Measurements from ENCODE around the gene TPP1. TPM values are rescaled to one million over a fixed set of nuclear protein-coding genes. Genes with fewer than 3 reads are reported as not detected.

Gene TPP1
- total RNA-seq, 4 donors from 2014 or later = 13.9 to 43.4 (median 19.6) TPM

DNA sequence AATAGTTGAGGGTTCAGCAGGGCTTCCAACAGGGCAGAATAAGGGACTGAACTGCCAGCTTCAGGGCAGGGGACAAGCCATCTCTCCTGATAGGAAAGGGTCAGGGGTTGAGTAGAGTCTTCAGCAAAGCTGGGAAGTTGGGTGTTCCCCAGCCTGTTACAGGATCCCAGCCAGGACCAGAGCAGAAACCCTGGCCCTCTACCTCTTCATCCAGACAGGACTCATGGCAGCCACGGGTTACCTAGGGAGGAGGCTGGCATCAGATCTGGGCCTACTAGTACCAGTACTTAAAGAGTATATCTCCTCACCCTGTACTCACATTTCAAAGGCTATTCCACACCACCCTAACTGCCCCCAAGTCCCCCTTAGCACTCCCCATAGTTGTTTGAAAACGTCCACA is 4.8 kb downstream of the TPP1 start:
- Histone ChIP-seq H3K9me3 (no peaks in the 10 kb centered on the region), H3K36me3 (peaks cover 0 to 38% of the 10 kb centered on the region in 2 donors), H3K4me1 (peaks cover 18 to 25% of the 10 kb centered on the region in 2 donors), H3K4me3 (no peak overlapping the region), H3K27me3 (no peaks in the 10 kb centered on the region), H3K27ac (no peak overlapping the region)
- DNase-seq (no peak), ATAC-seq (no peak)
- intact Hi-C loops (cut with DNase I; ENCODE audit: low total_unique reads) (loop anchor here (5.0 to 10.0 kb wide), 2 partner anchors 82 to 960 kb away; no protein-coding TSS in a partner anchor), in situ Hi-C loops (cut with MboI; ENCODE audit: low sequenced_read_pairs in 4 of 4) (loop anchor here in 1 of 4 donors (10.0 kb wide), 1 partner anchor 380 kb away; the partner anchor contains the start of genes CNGA4 and FHIP1B)
- TF ChIP-seq POLR2A (IDR thresholded peaks at IDR 0.05) = no peak

DNA sequence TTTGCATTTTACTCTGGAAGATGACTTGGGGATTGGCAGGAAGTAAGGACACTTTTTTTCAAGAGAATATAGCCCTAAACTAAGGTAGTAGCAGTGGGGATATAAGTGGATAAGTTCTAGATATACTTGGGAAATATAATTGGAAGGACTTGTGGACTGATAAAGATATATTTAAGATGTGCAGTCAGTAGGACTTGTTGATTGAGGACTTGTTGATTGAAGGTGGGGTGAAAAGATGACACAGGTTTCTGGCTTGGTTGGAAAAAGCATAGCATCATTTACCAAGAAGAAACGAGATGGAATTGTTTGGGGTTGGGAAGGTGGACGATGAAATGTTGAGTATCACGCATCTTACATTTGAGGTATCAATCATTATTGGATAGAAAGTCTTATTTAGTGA is 5.7 kb downstream of the TPP1 start:
- H3K36me3 ChIP-seq = peaks cover 0 to 47% of the 10 kb centered on the region in 2 donors

DNA sequence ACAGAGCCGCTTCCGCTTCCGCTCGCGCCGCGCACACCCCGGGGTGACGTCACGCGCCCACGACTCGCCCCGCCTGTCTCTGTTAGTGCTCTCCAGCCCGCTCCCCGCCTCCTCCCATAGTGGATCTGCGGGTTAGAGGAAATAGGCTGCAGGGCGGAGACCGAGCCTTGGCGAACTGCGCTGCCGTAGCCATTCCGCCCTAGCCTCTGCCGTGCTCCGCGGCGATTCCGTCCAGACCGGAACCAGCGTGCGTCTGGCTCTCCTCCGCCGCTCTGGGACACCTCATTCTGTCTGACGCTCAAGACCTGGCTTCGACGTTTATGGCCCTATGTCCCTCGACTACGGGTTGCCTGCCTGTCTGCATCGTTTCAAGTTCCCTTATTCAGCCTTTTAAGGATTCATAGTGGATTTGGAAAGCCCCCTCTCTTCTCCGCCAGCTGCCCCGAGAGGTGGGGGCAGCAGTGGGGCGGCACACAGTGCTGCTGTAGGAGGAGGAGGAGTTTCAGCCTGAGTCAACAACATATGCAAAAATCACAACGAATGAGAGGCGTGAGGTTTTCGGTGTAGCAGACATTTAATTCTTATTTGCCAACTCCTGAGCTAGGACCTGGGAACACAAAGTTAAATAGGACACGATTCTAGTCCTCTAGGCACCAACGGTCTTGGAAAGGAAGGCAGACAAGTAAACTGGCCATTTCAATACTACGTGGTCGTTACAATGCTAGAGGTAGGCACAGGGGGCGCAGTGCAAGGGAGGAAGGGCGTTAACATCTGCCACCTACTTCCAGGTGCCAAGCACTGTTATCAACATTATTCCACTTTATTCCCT is 6.8 kb downstream of the TPP1 start, which contains the start of gene TAF10:
TSS of gene TAF10 (minus strand) at position 4 of the 829 bp plus-strand sequence. CDS start 27 bp downstream, outside the sequence.
- in situ Hi-C loops (cut with MboI; ENCODE audit: low sequenced_read_pairs in 4 of 4) = loop anchor here in 1 of 4 donors (10.0 kb wide), 1 partner anchor 378 kb away; the partner anchor contains the start of genes CNGA4 and FHIP1B

More for the DNA sequence above, 5.7 kb downstream of the TPP1 start:
- Histone ChIP-seq H3K27me3 (no peaks in the 10 kb centered on the region), H3K4me1 (peaks cover 15 to 20% of the 10 kb centered on the region in 2 donors), H3K27ac (peak overlapping the region; percentile 92 to 100 (median 99)), H3K9me3 (no peaks in the 10 kb centered on the region), H3K4me3 (no peak overlapping the region)
- no peak for ATAC-seq
- in situ Hi-C loops (cut with MboI; ENCODE audit: low sequenced_read_pairs in 4 of 4) = loop anchor here in 1 of 4 donors (10.0 kb wide), 1 partner anchor 379 kb away; the partner anchor contains the start of genes CNGA4 and FHIP1B
- TF ChIP-seq POLR2A (IDR thresholded peaks at IDR 0.05) = no peak
- TF ChIP-seq, protein P1, sequence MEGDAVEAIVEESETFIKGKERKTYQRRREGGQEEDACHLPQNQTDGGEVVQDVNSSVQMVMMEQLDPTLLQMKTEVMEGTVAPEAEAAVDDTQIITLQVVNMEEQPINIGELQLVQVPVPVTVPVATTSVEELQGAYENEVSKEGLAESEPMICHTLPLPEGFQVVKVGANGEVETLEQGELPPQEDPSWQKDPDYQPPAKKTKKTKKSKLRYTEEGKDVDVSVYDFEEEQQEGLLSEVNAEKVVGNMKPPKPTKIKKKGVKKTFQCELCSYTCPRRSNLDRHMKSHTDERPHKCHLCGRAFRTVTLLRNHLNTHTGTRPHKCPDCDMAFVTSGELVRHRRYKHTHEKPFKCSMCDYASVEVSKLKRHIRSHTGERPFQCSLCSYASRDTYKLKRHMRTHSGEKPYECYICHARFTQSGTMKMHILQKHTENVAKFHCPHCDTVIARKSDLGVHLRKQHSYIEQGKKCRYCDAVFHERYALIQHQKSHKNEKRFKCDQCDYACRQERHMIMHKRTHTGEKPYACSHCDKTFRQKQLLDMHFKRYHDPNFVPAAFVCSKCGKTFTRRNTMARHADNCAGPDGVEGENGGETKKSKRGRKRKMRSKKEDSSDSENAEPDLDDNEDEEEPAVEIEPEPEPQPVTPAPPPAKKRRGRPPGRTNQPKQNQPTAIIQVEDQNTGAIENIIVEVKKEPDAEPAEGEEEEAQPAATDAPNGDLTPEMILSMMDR (IDR thresholded peaks at IDR 0.05 in 4 of 5, conservative IDR thresholded peaks at IDR 0.05 in 1 of 5) = no peak
- no peak for DNase-seq
- intact Hi-C loops (cut with DNase I; ENCODE audit: low total_unique reads) = loop anchor here (5.0 to 10.0 kb wide), 2 partner anchors 81 to 961 kb away; no protein-coding TSS in a partner anchor

DNA sequence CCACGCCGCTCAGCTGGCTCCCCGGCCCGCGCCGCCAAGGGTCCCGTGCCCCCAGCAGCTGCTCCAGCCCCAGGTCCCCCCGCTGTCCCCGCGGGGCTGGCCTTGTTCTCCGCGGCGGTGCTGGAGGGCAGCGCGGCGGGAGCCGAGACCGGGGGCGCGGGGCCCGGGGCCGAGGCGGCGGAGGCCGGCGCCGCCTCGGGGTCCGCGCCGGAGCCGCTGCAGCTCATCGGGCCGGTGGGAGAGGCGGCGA is 7.3 kb downstream of the TPP1 start:
- peaks cover 0 to 59% of the 10 kb centered on the region in 2 donors for H3K36me3 ChIP-seq
- H3K9me3 ChIP-seq = no peaks in the 10 kb centered on the region
- H3K27me3 ChIP-seq = no peaks in the 10 kb centered on the region
- no peak for ATAC-seq
- TF ChIP-seq POLR2A (IDR thresholded peaks at IDR 0.05) = no peak
- TF ChIP-seq, protein P1 (IDR thresholded peaks at IDR 0.05 in 4 of 5, conservative IDR thresholded peaks at IDR 0.05 in 1 of 5) = no peak
- peaks cover 23 to 24% of the 10 kb centered on the region in 2 donors for H3K4me1 ChIP-seq
- in situ Hi-C loops (cut with MboI; ENCODE audit: low sequenced_read_pairs in 4 of 4) = loop anchor here in 1 of 4 donors (10.0 kb wide), 1 partner anchor 377 kb away; the partner anchor contains the start of genes CNGA4 and FHIP1B
- intact Hi-C loops (cut with DNase I; ENCODE audit: low total_unique reads) = loop anchor here (5.0 to 10.0 kb wide), 2 partner anchors 80 to 963 kb away; no protein-coding TSS in a partner anchor
- DNase-seq = peak in 1 of 2 donors; percentile 10
- peak overlapping the region; percentile 92 to 100 (median 99) for H3K27ac ChIP-seq
- H3K4me3 ChIP-seq = peak overlapping the region; percentile 70 to 84 (median 72)

More for the DNA sequence above, 6.8 kb downstream of the TPP1 start, which contains the start of gene TAF10:
- peak; percentile 91 to 94 for ATAC-seq
- TF ChIP-seq, protein P1 (IDR thresholded peaks at IDR 0.05 in 4 of 5, conservative IDR thresholded peaks at IDR 0.05 in 1 of 5) = peak in 4 of 5 experiments; percentile 15 to 62 (median 37)
- TF ChIP-seq POLR2A (IDR thresholded peaks at IDR 0.05) = peak; percentile 92 to 94
- Histone ChIP-seq H3K36me3 (peaks cover 0 to 58% of the 10 kb centered on the region in 2 donors), H3K27ac (peak within 1 kb of the TSS; percentile 92 to 100 (median 99)), H3K27me3 (no peaks in the 10 kb centered on the region), H3K4me3 (peak within 1 kb of the TSS; percentile 72 to 85 (median 78)), H3K9me3 (no peaks in the 10 kb centered on the region), H3K4me1 (peaks cover 18 to 20% of the 10 kb centered on the region in 2 donors)
- peak; percentile 95 to 96 for DNase-seq
- intact Hi-C loops (cut with DNase I; ENCODE audit: low total_unique reads) = loop anchor here (5.0 to 10.0 kb wide), 2 partner anchors 80 to 962 kb away; no protein-coding TSS in a partner anchor
